Mucosa of rectum (tissue), 2 donors: Measurements from ENCODE around the gene GTPBP8.
"Not testable (repeated sequence)": the region's sequence is repeated elsewhere in the genome, so short reads cannot be mapped to it uniquely, and the experiment has no call there.

Experiments used
- H3K27ac ChIP-seq, 2 donors: one replicate each; pipeline ENCODE4 v1.7.0; 2013; ENCODE audit warnings: inconsistent platforms in 2 of 2, low read depth in 2 of 2, low read length in 2 of 2
- H3K27me3 ChIP-seq, 2 donors: one replicate each; pipeline ENCODE4 v1.7.0; 2013; ENCODE audit warnings: low read length in 2 of 2; ENCODE audit not compliant: control insufficient read depth in 2 of 2, insufficient read depth in 2 of 2
- H3K36me3 ChIP-seq, 2 donors: one replicate each; pipeline ENCODE4 v1.7.0; 2013; ENCODE audit warnings: low read length in 2 of 2; ENCODE audit not compliant: control insufficient read depth in 2 of 2, insufficient read depth in 2 of 2
- H3K4me1 ChIP-seq, 2 donors: one replicate each; pipeline ENCODE4 v1.7.0; 2013; ENCODE audit warnings: low read length in 2 of 2, mild to moderate bottlenecking in 1 of 2; ENCODE audit not compliant: control insufficient read depth in 2 of 2, insufficient read depth in 2 of 2
- H3K4me3 ChIP-seq, 2 donors: one replicate each; pipeline ENCODE4 v1.7.0; 2013; ENCODE audit warnings: low read length in 2 of 2
- H3K9ac ChIP-seq, 2 donors: one replicate each; pipeline ENCODE4 v1.7.0; 2013; ENCODE audit warnings: low read length in 2 of 2, low read depth in 1 of 2, mild to moderate bottlenecking in 1 of 2
- H3K9me3 ChIP-seq, 2 donors: one replicate each; pipeline ENCODE4 v1.7.0; 2013; ENCODE audit warnings: low read length in 2 of 2; ENCODE audit not compliant: control insufficient read depth in 2 of 2
- donor health status: healthy.
- donor health status: Normal muscosa, but diverticular disease.

The GTPBP8 gene

DNA sequence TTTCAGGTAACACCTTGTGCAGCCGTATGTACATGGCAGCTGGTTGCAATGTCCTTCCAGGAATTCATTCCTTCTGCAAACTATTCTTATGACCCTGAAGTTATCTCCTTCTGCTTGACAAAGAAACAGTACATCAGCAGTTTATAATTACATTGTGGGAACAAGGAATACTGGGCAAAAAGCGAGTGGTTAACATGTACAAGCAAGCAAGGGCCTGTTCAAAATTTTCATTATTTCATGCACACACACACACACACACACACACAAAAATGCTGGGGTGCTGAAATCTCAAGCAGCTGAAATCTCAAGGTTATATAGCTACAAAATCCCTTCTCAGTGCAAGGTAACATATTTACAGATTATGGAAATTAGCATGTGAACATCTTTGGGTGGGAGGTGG, 30.7 kb downstream of the GTPBP8 start:
- Histone ChIP-seq H3K4me1 (peaks cover 8 to 10% of the 10 kb centered on the region in 2 donors), H3K9me3 (no peaks in the 10 kb centered on the region), H3K27ac (no peak overlapping the region), H3K36me3 (peaks cover 3% of the 10 kb centered on the region in 2 donors), H3K4me3 (no peak overlapping the region), H3K27me3 (no peaks in the 10 kb centered on the region), H3K9ac (no peak overlapping the region)

- H3K36me3 ChIP-seq, result no peaks in the 10 kb centered on the region
- H3K27ac ChIP-seq, result no peak overlapping the region
- no peaks in the 10 kb centered on the region for H3K9me3 ChIP-seq
- no peaks in the 10 kb centered on the region for H3K4me1 ChIP-seq
- no peaks in the 10 kb centered on the region for H3K27me3 ChIP-seq
- no peak overlapping the region for H3K9ac ChIP-seq
- no peak overlapping the region for H3K4me3 ChIP-seq
Measured at GRCh38 chr3:113034011-113034410, 43.2 kb downstream of the GTPBP8 start.

DNA sequence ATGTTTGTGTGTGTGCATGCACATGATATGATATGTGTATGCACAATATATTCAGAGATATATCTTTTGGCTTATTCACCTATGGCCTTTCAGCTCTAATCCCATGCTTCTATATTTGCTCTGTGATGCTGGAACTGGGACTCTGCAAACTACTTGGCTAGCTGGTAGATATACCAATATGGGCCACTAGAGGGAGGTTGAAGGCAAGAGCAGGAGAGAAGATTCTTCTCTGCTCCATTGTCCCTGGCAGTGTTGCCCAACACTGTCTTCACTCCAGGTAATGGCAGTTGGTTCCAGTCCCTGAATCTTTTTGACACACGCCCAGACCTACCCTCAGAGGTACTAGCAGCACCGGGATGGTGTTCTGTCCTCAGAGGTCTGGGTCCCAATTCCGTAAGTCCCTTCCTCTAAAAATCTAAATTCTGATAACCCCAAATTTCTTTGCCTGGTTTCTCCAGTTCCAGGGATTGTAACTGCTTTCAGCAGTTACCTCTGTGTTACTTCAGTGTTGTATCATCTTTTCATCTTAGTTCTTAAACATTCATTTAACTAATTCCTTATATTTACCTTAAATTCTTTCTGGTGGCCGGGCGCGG, 44.7 kb downstream of the GTPBP8 start:
- Histone ChIP-seq H3K9me3 (no peaks in the 10 kb centered on the region), H3K9ac (no peak overlapping the region), H3K27me3 (no peaks in the 10 kb centered on the region), H3K27ac (no peak overlapping the region), H3K4me1 (no peaks in the 10 kb centered on the region), H3K4me3 (no peak overlapping the region), H3K36me3 (no peaks in the 10 kb centered on the region)

DNA sequence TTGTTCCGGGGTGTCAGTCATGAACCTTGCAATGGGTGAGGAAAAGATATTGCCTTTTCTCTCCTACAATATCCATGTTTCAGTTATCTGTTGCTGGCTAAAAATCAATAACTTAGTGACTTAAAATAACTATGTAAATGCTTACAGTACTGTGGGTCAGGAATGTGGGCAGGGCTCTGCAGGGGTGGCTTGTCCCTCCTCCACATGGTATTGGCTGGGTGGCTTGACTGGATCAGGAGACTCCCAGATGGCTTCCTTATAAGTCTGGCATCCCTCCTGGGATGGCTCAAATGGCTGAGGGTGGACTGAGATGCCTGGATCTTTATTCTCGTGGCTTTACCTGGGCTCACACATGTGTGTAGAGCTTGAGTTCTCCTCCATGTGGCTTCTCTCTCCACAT, 47.5 kb downstream of the GTPBP8 start:
- Histone ChIP-seq H3K4me1 (no peaks in the 10 kb centered on the region), H3K36me3 (no peaks in the 10 kb centered on the region), H3K27ac (no peak overlapping the region), H3K27me3 (no peaks in the 10 kb centered on the region), H3K9me3 (no peaks in the 10 kb centered on the region), H3K9ac (no peak overlapping the region), H3K4me3 (no peak overlapping the region)

GRCh38 chr3:113039546-113039945, 48.8 kb downstream of the GTPBP8 start:
- no peak overlapping the region for H3K9ac ChIP-seq
- no peaks in the 10 kb centered on the region for H3K36me3 ChIP-seq
- H3K27ac ChIP-seq, result no peak overlapping the region
- H3K4me3 ChIP-seq, result no peak overlapping the region
- no peaks in the 10 kb centered on the region for H3K9me3 ChIP-seq
- no peaks in the 10 kb centered on the region for H3K4me1 ChIP-seq
- H3K27me3 ChIP-seq, result no peaks in the 10 kb centered on the region

DNA sequence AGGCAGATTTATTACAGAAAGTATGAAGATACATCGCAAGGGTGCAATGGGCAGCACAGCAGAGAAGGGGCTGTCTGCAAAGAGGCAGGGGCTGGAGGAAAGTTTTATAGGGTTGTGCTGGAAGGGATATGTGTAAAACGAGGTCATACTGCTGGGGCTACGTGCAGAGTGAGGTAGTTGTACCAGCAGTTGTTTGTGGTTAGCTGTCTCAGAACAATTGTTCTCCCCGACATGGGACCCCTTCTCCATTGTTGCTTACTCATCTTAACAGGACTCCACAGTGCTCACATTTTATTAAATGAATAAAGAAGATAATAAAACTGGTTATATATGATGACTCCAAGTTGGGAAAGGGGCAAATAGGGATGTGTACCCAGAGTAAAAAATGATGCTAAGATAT, 49.4 kb downstream of the GTPBP8 start:
- Histone ChIP-seq H3K27me3 (no peaks in the 10 kb centered on the region), H3K4me3 (no peak overlapping the region), H3K27ac (no peak overlapping the region), H3K9ac (no peak overlapping the region), H3K36me3 (no peaks in the 10 kb centered on the region), H3K9me3 (no peaks in the 10 kb centered on the region), H3K4me1 (no peaks in the 10 kb centered on the region)

GRCh38 chr3:113043686-113044085, 52.9 kb downstream of the GTPBP8 start:
- H3K4me1 ChIP-seq, result no peaks in the 10 kb centered on the region
- no peaks in the 10 kb centered on the region for H3K36me3 ChIP-seq
- H3K9ac ChIP-seq, result no peak overlapping the region
- no peak overlapping the region for H3K4me3 ChIP-seq
- H3K9me3 ChIP-seq, result no peaks in the 10 kb centered on the region
- H3K27ac ChIP-seq, result no peak overlapping the region
- H3K27me3 ChIP-seq, result no peaks in the 10 kb centered on the region

DNA sequence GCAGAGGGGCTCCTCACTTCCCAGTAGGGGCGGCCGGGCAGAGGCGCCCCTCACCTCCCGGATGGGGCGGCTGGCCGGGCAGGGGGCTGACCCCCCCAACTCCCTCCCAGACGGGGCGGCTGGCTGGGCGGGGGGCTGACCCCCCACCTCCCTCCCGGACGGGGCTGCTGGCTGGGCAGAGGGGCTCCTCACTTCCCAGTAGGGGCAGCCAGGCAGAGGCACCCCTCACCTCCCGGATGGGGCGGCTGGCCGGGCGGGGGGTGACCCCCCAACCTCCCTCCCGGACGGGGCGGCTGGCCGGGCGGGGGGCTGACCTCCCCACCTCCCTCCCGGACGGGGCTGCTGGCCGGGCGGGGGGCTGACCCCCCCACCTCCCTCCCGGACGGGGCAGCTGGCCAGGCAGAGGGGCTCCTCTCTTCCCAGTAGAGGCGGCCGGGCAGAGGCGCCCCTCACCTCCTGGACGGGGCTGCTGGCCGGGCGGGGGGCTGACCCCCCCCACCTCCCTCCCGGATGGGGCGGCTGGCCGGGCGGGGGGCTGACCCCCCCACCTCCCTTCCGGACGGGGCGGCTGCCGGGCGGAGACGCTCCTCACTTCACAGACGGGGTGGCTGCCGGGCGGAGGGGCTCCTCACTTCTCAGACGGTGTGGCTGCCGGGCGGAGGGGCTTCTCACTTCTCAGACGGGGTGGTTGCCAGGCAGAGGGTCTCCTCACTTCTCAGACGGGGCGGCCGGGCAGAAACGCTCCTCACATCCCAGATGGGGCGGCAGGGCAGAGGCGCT, 55.6 kb downstream of the GTPBP8 start:
- H3K9me3 ChIP-seq, H3K4me1 ChIP-seq, H3K27ac ChIP-seq, H3K27me3 ChIP-seq, H3K9ac ChIP-seq, H3K36me3 ChIP-seq, H3K4me3 ChIP-seq: not testable (repeated sequence)

DNA sequence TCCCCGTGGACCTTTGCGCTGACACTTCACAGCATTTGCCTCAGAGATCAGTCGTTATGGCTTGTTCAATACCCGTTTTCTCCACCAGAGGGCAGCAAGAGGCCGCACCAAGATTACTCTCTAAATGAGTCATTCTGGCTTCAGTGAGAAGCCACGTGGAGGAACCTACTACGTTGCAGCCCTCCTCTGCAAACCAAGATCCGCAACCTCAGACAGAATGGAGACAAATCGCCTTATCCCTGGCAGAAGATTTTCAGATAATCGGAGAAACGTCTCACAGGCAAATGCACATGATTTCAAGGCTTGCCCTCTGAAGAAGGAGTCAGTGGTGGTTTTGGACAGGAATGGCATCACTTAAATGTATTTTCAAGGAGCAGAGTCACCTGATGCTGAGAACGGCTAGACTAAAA, 60.5 kb downstream of the GTPBP8 start:
- H3K4me1 ChIP-seq, result peaks cover 0 to 4% of the 10 kb centered on the region in 2 donors
- peak overlapping the region in 1 of 2 donors; percentile 48 for H3K4me3 ChIP-seq
- no peaks in the 10 kb centered on the region for H3K27me3 ChIP-seq
- no peak overlapping the region for H3K27ac ChIP-seq
- H3K9ac ChIP-seq, result no peak overlapping the region
- H3K36me3 ChIP-seq, result no peaks in the 10 kb centered on the region
- H3K9me3 ChIP-seq, result no peaks in the 10 kb centered on the region
